Kasumi-1 (cell line): ENCODE results near the gene XRCC2.

Experiments
- DNase-seq, 2 experiments: peaks; one replicate each; lab custom pipeline; 2025; lab: John Stamatoyannopoulos, UW

XRCC2 gene

GRCh38 chr7:152615031-152615741, 60.8 kb downstream of the XRCC2 start:
- DNase-seq = no peak

DNA sequence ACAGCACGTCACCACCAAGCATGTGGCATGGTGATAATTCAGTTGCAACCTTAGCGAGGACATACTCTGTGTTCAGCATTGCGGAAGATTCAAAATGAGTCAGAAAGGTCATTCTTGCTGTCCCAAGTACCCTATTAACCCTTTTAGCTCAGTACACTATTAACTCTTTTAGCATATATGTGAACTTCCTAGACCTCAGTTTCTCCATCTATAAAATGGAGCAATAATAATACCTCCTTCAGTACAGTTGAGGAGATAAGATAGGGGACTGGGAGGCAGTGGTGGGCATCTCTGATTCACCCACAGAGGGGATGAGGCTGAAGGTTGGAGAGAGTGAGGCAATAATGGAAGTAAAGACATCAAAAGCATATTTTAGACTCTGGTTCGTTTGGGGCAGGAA, 67.3 kb downstream of the XRCC2 start:
- DNase-seq = no peak

GRCh38 chr7:152608208-152608607, 67.7 kb downstream of the XRCC2 start:
- no peak for DNase-seq

- DNase-seq = no peak
Observed at GRCh38 chr7:152607007-152607406, 68.9 kb downstream of the XRCC2 start.

DNA sequence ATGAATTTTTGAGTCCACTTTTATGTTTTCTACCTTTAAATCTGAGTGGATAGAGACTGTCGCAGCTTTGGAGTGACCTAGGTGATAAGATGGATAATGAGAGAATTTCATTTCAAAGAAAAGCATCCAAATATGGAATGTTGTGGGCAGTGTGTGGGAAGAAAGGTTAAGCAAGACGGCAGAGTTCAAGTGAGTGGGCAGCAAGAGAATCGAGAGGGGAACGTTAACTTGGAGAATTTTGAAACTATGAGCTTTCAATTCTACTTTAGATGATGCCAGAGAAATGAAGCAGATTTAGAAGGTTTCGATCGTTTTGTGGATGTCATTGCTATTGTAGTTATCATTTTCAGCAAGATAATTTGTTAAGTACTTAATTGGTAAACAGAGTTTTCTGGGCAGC, 73.0 kb downstream of the XRCC2 start:
- DNase-seq = no peak

GRCh38 chr7:152601305-152601798, 74.6 kb downstream of the XRCC2 start:
- DNase-seq = no peak

- no peak for DNase-seq
Observed at GRCh38 chr7:152600266-152600665, 75.7 kb downstream of the XRCC2 start.

DNA sequence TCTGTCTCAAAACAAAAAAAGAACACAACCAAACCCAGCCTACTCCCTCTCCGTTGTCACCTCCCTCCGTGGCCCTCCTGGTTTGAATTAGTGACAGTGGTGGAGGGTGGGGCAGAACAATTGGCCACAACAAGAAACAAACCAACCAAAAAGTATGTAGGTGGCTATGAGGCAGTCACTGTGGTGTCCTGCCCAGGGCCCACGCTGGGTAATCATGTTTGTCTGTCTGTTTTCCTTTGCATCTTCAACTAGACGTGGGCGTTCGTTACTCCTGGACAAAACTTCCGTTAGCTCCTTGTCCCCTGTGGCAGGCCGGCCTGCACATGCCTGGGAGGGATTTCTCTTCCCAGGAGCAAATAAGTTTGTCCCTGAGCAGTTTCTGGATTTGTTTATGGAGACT, 78.4 kb downstream of the XRCC2 start:
- no peak for DNase-seq

DNA sequence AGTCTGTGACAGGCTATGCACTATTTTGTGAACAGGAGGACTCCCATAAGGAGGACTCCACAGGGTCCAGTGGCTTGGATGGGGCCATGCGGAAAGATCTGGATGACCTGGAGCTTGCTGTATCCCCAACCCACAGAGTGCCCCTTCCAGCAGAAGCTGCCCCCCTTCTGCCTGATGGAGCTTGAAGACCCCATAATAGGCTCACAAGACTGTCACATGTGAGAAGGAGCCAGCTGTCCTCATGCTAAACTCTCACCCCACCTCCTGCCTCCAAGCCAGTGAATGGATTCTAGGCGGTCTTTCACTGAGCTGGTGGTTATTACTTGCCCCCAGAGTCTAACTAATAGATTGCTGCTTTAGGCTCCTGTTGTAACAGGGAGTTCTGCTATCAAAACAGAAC, 79.1 kb downstream of the XRCC2 start:
- no peak for DNase-seq
